ENCODE results near the gene FNBP1.

- no peak for TF ChIP-seq CTCF (IDR thresholded peaks at IDR 0.05; ENCODE audit: low read depth, low read length, poor library complexity, severe bottlenecking)
- TF ChIP-seq EZH2phosphoT487 (IDR thresholded peaks at IDR 0.05; ENCODE audit: borderline replicate concordance, low read length): no peak
Measured at GRCh38 chr9:129916707-129917106, 126.3 kb downstream of the FNBP1 start.

All from DOHH2 (cell line).